ENCODE results near the gene SPOPL.

DNA sequence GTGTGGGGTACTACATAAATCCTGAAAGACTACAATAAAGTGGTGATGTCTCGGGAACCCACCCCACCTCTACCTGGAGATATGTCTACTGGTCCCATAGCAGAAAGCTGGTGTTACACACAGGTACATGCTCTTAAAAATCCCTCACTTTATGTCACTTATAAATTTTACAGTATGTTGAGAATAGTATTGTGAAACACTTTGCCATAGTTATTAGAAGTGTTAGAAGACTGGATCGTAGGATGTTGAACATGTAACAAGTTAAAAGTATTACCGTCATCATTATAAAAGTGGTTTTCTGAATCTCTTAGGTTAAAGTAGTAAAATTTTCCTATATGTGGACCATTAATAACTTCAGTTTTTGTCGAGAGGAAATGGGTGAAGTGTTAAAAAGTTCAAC is 48.6 kb downstream of the SPOPL start:
- no peak for TF ChIP-seq EZH2 (IDR thresholded peaks at IDR 0.05; ENCODE audit: borderline replicate concordance, low read depth, low read length, poor library complexity, severe bottlenecking)
- TF ChIP-seq, protein P1, sequence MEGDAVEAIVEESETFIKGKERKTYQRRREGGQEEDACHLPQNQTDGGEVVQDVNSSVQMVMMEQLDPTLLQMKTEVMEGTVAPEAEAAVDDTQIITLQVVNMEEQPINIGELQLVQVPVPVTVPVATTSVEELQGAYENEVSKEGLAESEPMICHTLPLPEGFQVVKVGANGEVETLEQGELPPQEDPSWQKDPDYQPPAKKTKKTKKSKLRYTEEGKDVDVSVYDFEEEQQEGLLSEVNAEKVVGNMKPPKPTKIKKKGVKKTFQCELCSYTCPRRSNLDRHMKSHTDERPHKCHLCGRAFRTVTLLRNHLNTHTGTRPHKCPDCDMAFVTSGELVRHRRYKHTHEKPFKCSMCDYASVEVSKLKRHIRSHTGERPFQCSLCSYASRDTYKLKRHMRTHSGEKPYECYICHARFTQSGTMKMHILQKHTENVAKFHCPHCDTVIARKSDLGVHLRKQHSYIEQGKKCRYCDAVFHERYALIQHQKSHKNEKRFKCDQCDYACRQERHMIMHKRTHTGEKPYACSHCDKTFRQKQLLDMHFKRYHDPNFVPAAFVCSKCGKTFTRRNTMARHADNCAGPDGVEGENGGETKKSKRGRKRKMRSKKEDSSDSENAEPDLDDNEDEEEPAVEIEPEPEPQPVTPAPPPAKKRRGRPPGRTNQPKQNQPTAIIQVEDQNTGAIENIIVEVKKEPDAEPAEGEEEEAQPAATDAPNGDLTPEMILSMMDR (conservative IDR thresholded peaks at IDR 0.05; ENCODE audit: low read depth, low read length): no peak
